Bronchial epithelial cell (primary cell): ENCODE measurements around the gene C10orf71. TPM values are rescaled to one million over a fixed set of nuclear protein-coding genes. Genes with fewer than 3 reads are reported as not detected.

Experiments used
- DNase-seq: peaks from one replicate; pipeline ENCODE4 v3.0.0-alpha.2; 2010; ENCODE audit warnings: low read depth
- FAIRE-seq: peaks from 2 replicates; lab custom pipeline; 2011; peaks lifted over from hg19 to GRCh38; lab: Jason Lieb, UNC
- H3K27me3 ChIP-seq: 2 replicates; pipeline ENCODE4 v1.5.1; 2011; ENCODE audit warnings: low read length; ENCODE audit not compliant: control insufficient read depth, insufficient read depth
- H3K36me3 ChIP-seq: 2 replicates; pipeline ENCODE4 v1.5.1; 2011; ENCODE audit warnings: low read length; ENCODE audit not compliant: control insufficient read depth, insufficient read depth
- H3K4me3 ChIP-seq: 2 replicates; pipeline ENCODE4 v1.5.1; 2011; ENCODE audit warnings: mild to moderate bottlenecking, low read depth, low read length, control low read depth
- CTCF ChIP-seq: IDR thresholded peaks from 2 replicates; pipeline ENCODE4 v1.5.1; 2011; ENCODE audit warnings: mild to moderate bottlenecking, moderate library complexity, low read length, control low read depth, inconsistent platforms; ENCODE audit not compliant: insufficient read depth, severe bottlenecking
- total RNA-seq: library from RNA; depleted of rRNA; stranded (reverse); fragments of >200 nt; gene quantifications from 2 replicates; pipeline ENCODE4 v1.2.1, GENCODE V29; 2014

C10orf71 gene
- total RNA-seq, 1 donor from 2014 or later: not detected

- H3K36me3 ChIP-seq: no peaks in the 10 kb centered on the region
- no peak for TF ChIP-seq CTCF
- FAIRE-seq (no peak), DNase-seq (no peak)
- no peaks in the 10 kb centered on the region for H3K27me3 ChIP-seq
- no peak overlapping the region for H3K4me3 ChIP-seq
Observed at GRCh38 chr10:49310460-49310859, 11.5 kb downstream of the C10orf71 start.

- H3K4me3 ChIP-seq: no peak overlapping the region
- TF ChIP-seq CTCF: no peak
- H3K27me3 ChIP-seq: no peaks in the 10 kb centered on the region
- no peaks in the 10 kb centered on the region for H3K36me3 ChIP-seq
- FAIRE-seq (no peak), DNase-seq (no peak)
Observed at GRCh38 chr10:49310901-49311554, 12.1 kb downstream of the C10orf71 start.

- no peak for TF ChIP-seq CTCF
- no peaks in the 10 kb centered on the region for H3K27me3 ChIP-seq
- no peaks in the 10 kb centered on the region for H3K36me3 ChIP-seq
- FAIRE-seq: no peak
- no peak overlapping the region for H3K4me3 ChIP-seq
- DNase-seq: no peak
Observed at GRCh38 chr10:49311555-49312236, 12.7 kb downstream of the C10orf71 start.

DNA sequence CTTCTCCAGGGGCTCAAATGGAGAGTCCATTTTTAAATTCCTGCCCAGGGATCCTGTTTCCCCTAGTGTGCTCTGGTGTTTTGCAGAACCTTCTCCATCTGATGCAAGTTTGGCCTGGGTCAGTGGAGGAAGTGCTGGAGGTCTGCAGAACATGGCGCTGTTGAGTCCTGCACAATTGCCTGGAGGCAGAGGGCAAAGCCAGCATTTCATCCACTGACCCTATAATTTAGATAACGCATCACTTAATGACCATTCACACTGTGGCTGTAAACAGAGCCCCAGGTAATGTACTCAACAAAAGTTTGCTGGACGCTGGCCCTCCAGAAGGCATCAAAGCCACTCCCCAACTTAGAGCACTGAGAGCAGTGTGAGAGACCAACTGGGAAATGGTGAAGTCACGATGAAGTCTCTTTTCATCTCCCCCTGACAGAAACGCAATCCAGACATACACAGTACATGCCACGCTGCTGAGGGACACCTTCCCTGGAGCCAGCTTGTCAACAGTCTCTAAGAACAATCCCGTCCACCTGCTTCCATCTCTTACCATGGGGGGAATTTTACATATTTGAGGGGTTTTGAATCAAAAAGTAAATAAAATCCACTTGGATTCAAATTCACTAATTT lies 13.4 kb downstream of the C10orf71 start:
- no peak for DNase-seq
- no peak for TF ChIP-seq CTCF
- Histone ChIP-seq H3K27me3 (no peaks in the 10 kb centered on the region), H3K4me3 (no peak overlapping the region), H3K36me3 (no peaks in the 10 kb centered on the region)
- FAIRE-seq: peak; percentile 7

- FAIRE-seq (no peak), DNase-seq (no peak)
- Histone ChIP-seq H3K36me3 (no peaks in the 10 kb centered on the region), H3K4me3 (no peak overlapping the region), H3K27me3 (no peaks in the 10 kb centered on the region)
- no peak for TF ChIP-seq CTCF
Observed at GRCh38 chr10:49313501-49314070, 14.6 kb downstream of the C10orf71 start.
